ENCODE results near the gene RAPGEF5. TPM values are rescaled to one million over a fixed set of nuclear protein-coding genes. Genes with fewer than 3 reads are reported as not detected.

Gene RAPGEF5
- total and polyA plus RNA-seq, 4 donors, result 16.1 to 308 (median 61.4) TPM

- 87 to 95% methylated on average over 4 of the region's 4 CpGs for WGBS, 2 donors
- no peak overlapping the region for H3K9ac ChIP-seq (ENCODE audit: insufficient read depth in 1 of 2, low read length in 2 of 2)
- H3K27ac ChIP-seq (ENCODE audit: low read depth in 1 of 2, low read length in 1 of 2), result peak overlapping the region in 1 of 2 donors; percentile 53
- no peaks in the 10 kb centered on the region for H3K9me3 ChIP-seq (ENCODE audit: control insufficient read depth in 4 of 4, insufficient read depth in 3 of 4, low read length in 3 of 4)
- no peak for TF ChIP-seq CTCF (IDR thresholded peaks at IDR 0.05; ENCODE audit: control extremely low read depth, extremely low read depth)
- peaks cover 2 to 18% (median 5%) of the 10 kb centered on the region in 5 donors for H3K4me1 ChIP-seq (ENCODE audit: control insufficient read depth in 5 of 5, insufficient read depth in 5 of 5, low read length in 5 of 5)
- DNase-seq, result no peak
- no peak for ATAC-seq (ENCODE audit: insufficient read depth, low FRiP score)
- peaks cover 0 to 17% (median 0%) of the 10 kb centered on the region in 4 donors for H3K36me3 ChIP-seq (ENCODE audit: control insufficient read depth in 4 of 4, insufficient read depth in 4 of 4, low read length in 4 of 4)
- H3K4me3 ChIP-seq, result no peak overlapping the region
- no peaks in the 10 kb centered on the region for H3K27me3 ChIP-seq (ENCODE audit: control insufficient read depth in 3 of 3, insufficient read depth in 3 of 3, low read length in 2 of 3)
Observed at GRCh38 chr7:22201186-22201880, 155.6 kb downstream of the RAPGEF5 start.

- Histone ChIP-seq H3K27me3 (ENCODE audit: control insufficient read depth in 3 of 3, insufficient read depth in 3 of 3, low read length in 2 of 3) (no peaks in the 10 kb centered on the region), H3K4me3 (no peak overlapping the region), H3K36me3 (ENCODE audit: control insufficient read depth in 4 of 4, insufficient read depth in 4 of 4, low read length in 4 of 4) (peaks cover 0 to 17% (median 0%) of the 10 kb centered on the region in 4 donors), H3K9me3 (ENCODE audit: control insufficient read depth in 4 of 4, insufficient read depth in 3 of 4, low read length in 3 of 4) (no peaks in the 10 kb centered on the region), H3K9ac (ENCODE audit: insufficient read depth in 1 of 2, low read length in 2 of 2) (no peak overlapping the region), H3K4me1 (ENCODE audit: control insufficient read depth in 5 of 5, insufficient read depth in 5 of 5, low read length in 5 of 5) (peaks cover 2 to 18% (median 5%) of the 10 kb centered on the region in 5 donors), H3K27ac (ENCODE audit: low read depth in 1 of 2, low read length in 1 of 2) (peak overlapping the region in 1 of 2 donors; percentile 3)
- DNase-seq, result no peak
- no peak for TF ChIP-seq CTCF (IDR thresholded peaks at IDR 0.05; ENCODE audit: control extremely low read depth, extremely low read depth)
- ATAC-seq (ENCODE audit: insufficient read depth, low FRiP score), result no peak
Observed at GRCh38 chr7:22200777-22201176, 156.2 kb downstream of the RAPGEF5 start.

GRCh38 chr7:22200238-22200637, 156.7 kb downstream of the RAPGEF5 start:
- peaks cover under 1 to 18% (median 5%) of the 10 kb centered on the region in 5 donors for H3K4me1 ChIP-seq (ENCODE audit: control insufficient read depth in 5 of 5, insufficient read depth in 5 of 5, low read length in 5 of 5)
- no peak overlapping the region for H3K4me3 ChIP-seq
- H3K27me3 ChIP-seq (ENCODE audit: control insufficient read depth in 3 of 3, insufficient read depth in 3 of 3, low read length in 2 of 3), result no peaks in the 10 kb centered on the region
- no peaks in the 10 kb centered on the region for H3K9me3 ChIP-seq (ENCODE audit: control insufficient read depth in 4 of 4, insufficient read depth in 3 of 4, low read length in 3 of 4)
- no peak for DNase-seq
- 71 to 86% methylated on average over 4 of the region's 4 CpGs for WGBS, 2 donors
- TF ChIP-seq CTCF (IDR thresholded peaks at IDR 0.05; ENCODE audit: control extremely low read depth, extremely low read depth), result no peak
- no peak for ATAC-seq (ENCODE audit: insufficient read depth, low FRiP score)
- no peak overlapping the region for H3K27ac ChIP-seq (ENCODE audit: low read depth in 1 of 2, low read length in 1 of 2)
- H3K36me3 ChIP-seq (ENCODE audit: control insufficient read depth in 4 of 4, insufficient read depth in 4 of 4, low read length in 4 of 4), result peaks cover 0 to 17% (median 0%) of the 10 kb centered on the region in 4 donors
- H3K9ac ChIP-seq (ENCODE audit: insufficient read depth in 1 of 2, low read length in 2 of 2), result no peak overlapping the region

Measured in lung (tissue), 12 donors.